ENCODE results near the gene GABBR1.
A peak's percentile ranks its signal among the peaks of the same experiment; 100 is the strongest.

GABBR1 gene

DNA sequence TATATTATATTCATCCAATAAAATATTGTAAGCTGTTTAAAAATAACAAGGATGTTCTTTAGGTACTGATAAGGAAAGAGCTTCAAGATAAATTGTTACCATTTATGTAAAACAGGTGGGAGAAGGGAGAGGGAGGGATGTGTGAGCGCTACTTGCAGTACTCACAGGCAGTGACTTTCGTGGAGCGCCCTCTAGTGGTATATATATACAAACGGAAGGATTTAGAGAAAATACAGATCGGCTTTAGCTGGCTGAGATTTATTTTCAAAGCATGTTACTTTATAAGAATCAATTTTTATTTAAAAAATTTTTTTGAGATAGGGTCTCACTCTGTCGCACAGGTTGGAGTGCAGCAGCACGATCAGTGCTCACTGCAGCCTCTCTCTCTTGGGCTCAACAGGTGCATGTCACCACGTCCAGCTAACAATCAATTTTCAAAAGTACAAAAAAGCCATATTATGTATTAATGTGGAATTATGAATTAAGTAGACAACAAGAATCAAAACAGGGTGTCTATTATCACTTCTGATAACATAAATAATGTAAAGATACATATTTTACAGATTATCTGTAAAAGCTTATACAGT is 20.6 kb upstream of the GABBR1 start:
- peak; percentile 64 for DNase-seq (ENCODE audit: low spot score)

DNA sequence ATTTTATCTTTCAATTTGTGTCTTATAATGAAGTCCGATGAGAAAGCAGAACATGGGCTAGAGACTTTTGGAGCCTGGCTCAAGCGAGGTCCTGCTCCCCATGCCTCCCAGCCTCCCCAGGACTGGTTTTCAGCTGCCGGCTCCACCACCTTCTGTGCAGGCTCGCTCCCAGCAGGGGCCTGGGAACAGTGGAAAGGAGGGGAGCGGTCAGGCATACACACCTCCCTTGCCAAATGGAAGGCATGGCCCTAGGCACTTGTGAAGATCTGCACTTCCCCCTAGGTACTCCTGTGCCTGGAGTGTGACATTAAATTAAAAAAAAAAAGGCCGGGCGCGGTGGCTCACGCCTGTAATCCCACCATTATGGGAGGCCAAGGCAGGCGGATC is 19.2 kb upstream of the GABBR1 start:
- no peak for DNase-seq (ENCODE audit: low spot score)

DNA sequence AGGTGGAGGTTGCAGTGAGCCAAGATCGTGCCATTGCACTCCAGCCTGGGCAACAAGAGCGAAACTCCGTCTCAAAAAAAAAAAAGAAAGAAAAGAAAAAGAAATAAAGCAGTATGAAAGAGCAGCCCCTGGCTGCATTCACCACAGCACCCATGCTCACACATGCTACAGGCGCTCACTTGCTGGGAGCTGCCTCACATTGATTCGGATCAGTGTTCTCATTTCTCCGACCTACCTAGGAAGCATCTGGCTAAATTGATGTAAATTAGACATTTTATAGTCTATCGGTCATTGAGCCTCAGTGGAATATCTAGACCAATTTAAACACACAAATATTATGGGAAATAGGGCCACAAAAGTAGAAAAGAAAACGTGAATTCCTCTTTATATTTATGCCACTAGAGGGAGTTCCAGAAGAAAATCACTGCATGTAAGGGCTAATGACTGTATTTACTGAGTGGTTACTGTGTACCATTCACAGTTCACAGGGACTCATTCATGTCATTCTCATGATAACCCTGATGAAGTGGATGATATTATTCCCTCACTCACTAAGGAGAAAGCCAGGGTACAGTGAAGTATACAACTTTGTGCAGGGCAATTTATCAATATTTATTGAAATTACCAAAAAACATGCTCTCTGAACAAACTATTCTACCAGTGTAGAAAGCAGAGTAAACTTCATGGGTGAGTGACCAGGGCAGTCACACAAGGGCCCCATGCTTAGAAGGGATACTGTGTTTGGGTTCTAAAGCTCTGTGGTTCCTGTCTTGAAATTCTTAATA is 18.6 kb upstream of the GABBR1 start:
- DNase-seq (ENCODE audit: low spot score): no peak

DNA sequence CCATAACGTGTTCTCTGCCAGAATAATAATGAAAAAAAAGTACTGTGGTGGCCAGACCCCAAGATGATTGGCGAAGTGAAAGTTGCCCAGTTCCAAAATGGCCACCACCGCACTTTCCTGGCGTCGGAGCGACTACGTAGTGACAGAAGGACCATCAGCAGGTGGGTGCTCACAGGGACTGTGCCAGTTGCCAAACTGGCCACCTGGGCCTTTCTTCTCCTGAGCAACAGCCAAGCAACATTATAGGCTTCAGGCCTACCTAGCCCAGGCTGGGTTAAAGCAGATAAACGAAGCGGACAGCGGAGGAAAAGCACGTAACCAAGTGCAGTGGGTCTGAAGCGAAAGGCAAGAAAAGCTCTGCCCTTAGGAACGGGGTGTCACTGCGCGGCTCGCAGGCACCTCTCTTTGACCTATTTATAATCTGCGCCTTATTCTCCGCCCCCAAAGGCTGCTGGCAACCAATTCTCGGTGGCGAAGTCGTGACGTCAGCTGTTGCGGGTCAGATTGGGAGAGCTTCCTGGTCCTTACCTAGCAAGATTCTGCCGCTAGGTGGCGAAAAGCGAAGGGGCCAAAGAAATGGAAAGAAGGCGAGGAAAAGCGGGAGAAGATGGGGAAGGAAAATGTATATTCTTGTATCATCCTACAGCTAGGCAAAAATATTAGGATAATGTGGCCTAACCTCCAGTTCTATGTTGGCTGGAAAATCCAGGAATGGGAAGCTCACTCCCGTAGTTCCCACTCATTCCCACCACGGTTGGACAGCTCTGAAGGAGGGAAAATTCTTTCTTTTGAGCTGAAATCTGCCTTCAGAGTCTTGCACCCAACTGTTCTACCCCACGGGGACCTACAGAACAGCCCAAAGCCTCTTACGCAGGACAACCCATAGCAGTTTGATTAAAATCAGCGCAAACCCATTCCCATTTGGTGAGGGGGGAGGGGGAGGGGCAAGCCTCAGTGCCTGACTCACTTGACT is 17.0 kb upstream of the GABBR1 start:
- peak; percentile 94 for DNase-seq (ENCODE audit: low spot score)

DNA sequence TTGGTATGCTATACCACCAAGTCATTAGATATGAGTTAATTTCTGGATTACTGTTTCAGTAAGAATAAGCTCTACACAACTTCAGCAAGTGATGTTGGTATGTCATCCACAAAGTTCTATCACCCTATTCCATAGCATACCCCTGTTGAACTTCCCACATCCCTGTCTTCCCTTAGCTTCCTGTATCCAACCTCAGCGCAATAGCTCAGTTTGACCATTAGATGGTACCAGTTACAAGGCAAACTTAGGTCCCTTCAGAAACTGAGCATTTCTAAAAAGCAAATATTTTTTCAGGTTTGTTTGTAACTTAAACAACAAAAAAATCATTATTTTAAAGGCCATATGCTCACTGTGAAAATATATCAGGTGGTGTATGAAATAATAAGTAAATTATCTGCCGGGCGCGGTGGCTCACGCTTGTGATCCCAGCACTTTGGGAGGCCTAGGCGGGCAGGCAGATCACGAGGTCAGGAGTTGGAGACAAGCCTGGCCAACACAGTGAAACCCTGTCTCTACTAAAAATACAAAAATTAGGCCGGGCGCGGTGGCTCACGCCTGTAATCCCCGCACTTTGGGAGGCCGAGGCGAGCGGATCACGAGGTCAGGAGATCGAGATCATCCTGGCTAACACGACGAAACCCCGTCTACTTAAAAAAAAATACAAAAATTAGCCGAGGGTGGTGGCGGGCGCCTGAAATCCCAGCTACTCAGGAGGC is 15.1 kb upstream of the GABBR1 start:
- DNase-seq (ENCODE audit: low spot score): no peak

DNA sequence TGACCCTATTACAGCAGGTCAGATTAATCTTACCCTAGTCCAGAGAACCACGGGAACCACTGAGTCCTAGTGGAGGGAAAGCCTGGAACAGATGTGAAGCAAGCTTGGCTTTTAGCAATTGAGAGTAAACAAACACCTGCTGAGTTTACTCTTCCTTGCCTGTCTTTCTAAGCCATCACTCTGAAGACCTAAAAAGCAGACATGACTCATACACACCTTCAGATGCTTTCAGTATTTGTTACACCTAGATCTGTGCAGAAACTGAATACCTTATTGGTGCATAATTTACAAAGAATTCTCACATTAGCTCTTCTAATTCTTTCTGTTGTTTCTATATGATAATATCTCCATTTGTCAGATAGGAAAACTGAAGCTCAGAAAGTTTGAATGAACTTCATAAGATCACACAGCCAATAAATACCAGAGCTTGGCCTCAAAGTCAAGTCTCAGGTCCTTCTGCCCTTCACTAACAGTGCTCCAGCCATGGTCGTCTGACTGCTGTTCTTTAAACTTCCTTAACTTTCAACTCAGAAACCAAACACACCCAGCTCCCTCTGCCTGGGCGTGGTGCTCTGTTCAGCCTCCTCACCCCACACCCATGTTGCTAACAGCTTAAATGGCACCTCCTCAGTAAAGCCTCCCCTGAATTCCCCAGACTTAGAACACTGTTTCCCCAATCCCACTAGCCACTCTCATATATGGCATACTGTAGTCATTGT is 8.6 kb upstream of the GABBR1 start:
- no peak for DNase-seq (ENCODE audit: low spot score)

DNA sequence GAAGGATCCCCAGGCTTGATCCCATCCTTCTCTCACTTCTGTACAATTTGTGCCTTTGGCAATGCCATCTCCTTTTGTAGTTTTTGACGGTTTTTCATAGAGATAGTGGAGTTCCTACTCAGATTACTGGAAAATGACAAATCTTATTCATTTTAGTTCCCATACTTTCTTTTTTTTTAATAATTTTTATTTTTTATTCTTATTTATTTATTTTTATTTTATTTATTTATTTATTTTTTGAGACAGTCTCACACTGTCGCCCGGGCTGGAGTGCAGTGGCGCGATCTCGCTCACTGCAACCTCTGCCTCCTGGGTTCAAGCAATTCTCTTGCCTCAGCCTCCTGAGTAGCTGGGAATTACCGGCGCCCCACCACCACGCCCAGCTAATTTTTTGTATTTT is 4.3 kb upstream of the GABBR1 start:
- DNase-seq (ENCODE audit: low spot score): no peak

DNA sequence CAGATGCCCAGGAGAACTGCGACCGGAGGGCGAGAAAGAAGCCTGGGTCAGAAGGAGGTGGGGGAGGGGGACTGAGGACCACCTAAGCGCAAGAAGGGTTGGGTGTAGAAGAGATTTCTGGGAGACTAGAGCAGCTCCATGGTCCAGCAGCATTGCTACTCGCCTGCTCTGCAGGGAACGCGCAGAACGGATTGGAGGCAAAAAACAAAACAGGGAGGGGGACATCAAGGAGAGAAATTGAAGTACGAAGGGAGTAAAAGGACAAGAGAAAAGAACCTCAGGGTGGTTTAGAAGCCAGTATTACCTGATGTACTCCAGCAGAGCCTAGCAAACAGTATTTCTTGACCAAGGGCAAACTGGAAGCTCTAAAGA is 537 bp upstream of the GABBR1 start:
- DNase-seq (ENCODE audit: low spot score): no peak

DNA sequence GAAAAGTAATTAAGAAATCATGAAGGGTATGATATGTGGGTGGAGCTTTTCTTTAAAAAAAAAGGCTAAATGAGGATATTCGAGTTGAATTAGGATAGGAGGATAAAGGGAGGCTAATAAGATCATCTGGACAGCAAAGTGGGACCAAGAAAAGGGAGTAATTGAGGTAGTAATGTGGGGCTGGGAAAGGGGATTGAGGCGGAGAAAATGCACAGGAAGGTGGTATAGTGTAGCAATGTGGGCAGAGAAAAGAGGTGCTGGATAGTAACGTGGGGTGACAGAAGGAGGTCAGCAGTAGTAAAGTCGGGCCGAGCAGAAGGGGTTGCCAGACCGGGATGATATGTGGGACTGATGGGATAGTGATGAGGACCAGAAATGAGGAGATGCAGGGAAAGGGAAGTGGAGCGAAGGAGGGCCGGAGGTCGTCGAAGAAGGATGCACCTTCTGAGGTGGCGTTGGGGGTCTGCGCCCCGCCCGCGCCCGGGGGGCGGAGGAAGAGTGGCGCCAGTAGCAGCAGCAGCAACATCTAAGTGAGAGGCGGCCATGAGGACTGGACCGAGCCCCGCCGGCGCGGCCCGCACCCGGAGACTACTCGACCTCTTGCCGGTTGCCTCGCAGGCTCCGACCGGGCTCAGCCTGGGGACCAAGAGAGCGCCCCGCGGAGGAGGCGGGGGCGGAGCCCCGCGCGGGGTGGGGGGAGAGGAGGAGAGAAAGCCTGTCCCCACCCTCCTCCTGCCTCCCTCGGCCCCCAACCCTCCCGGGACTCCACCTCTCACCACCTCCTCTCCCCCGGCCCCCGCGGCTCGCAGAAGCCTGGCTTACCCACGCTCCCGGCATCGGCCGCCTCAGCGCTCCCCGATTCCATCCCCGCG is 887 bp downstream of the GABBR1 start:
- DNase-seq (ENCODE audit: low spot score): peak; percentile 79

DNA sequence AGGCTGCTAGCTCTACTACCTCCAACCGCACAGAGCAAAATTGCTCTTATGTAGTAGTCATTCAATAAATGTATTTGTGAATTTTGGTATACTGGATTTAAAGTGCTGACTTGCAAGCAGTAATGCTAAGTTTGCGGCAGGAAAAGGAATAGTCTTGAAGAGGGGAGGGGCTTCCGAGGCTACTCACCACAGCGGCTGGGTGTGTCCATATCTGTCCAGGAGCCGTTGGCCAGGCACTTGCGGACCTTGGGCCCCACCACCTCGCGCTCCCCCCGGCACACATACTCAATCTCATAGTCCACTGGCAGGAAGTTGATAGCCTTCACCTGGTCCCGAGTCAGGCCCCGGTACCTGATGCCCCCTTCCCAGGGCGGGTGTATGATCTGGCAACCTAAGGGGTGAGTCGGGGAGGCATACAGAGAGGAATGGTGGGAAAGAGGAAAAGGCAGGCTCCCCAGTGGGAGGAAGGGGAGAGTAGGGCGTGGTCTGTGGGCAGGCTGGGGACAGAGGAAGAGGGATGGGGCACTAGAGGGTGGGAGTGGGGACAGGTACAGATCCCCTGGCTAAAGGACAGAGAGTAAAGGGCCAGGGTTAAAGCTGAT is 1.7 kb downstream of the GABBR1 start:
- DNase-seq (ENCODE audit: low spot score): no peak

DNA sequence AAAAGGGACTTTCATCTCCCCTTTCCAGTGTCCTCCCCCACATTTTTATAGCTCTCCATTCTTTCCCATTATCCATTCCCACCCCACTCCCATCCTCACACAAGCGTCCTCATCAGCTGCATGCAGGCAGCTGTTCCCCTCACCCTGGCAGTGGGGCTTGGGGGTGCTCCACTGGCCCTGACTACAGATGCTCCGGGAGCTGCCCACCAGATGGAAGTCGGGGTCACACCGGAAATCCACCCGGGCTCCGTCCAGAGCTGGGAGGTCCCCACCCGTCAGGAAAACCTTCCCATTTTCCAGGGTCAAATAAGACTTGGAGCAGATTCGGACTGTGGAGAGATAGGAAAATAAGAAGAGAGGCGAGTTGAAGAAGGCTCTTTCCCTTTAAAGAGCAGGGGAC is 2.7 kb downstream of the GABBR1 start:
- no peak for DNase-seq (ENCODE audit: low spot score)

DNA sequence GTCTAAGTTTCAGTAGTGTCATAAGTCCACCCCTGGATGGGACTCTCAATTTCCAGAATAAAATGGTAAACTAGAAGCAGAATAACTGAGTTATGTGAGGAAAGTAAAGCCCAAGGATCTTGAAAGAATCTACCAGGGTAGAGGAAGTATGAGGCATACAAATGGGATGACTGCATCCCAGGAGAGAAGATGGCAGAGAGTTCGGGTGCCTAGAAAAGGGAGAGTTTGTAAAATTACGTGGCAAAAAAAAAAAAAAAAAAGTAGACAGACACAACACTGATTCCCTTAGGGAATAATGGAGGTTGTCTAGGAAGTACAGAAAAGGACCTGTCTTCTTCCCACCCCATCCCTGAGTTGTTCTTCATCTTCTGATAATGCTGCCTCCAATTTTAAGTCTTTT is 3.4 kb downstream of the GABBR1 start:
- no peak for DNase-seq (ENCODE audit: low spot score)

DNA sequence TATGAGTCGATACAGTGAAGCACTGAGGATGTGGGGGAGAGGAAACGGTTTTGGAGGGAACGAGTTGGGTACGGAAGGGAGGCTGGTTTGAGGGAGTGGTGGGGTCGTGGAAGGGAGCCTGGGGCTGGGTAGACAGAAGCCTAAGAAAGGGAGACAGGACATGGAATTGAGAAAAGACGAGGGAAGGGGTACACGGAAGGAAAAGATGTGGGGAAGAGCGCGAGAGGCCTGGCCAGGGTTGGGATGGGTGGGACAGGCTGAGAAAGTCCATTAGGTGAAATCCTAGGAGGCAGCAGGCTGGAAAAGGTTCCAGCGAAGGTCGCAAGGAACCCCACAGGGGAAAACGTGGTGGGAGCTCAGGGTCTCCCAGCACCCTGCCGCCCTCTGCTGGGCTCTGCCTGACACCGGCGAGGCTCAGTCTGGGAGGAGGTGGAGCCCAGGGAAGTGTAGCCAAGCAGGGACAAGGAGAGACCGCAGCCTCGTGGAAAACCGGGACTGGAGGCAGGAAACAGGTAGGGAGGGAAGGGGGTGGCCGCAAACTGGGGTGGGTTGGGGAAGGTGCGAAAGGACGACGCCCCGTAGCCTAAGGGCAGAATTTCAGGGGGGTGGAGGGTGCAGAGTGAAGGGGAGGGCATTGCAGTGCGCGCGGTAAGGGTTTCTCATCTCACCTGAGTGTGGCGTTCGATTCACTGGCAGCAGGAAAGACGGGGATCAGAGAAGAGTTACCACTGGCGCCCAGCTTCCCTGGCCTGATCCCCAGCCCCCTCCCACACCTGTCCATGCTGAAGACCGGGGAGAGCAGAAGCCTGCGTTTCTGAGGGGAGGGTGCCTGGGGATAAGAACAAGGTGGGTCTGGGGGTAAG is 4.3 kb downstream of the GABBR1 start:
- DNase-seq (ENCODE audit: low spot score): peak; percentile 89

DNA sequence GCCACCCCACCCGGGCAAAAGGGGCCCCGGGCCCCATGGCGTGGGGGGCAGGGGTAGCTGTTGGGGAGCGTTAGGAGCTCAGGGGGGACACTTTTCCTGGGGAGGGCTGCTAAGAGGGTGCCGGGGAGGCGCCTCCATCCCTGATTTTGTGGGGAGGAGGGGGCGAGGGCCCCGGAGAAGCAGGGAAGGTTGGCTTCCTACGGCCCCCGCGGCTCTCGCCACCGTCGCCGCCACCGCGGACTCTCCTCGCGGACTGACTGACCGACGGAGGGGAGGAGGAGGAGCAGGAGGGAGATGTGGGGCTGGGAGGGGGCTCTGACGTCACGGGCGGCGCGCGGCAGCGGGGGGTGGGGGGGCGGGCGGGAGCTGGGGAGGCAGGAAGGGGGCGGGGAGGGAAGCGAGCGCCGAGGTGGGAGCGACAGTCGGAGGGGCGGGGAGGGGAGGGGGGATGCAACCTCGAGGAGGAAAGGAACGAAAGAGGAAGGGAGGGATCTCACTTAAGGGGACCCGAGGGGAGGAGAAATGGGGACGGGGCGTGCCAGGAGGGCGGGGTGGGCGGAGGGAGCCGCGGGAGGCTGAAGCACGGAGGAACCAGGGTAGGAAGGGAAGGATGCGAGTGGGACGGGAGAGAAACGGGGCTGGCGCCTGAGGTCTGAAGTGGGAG is 5.1 kb downstream of the GABBR1 start:
- DNase-seq (ENCODE audit: low spot score): peak; percentile 70

DNA sequence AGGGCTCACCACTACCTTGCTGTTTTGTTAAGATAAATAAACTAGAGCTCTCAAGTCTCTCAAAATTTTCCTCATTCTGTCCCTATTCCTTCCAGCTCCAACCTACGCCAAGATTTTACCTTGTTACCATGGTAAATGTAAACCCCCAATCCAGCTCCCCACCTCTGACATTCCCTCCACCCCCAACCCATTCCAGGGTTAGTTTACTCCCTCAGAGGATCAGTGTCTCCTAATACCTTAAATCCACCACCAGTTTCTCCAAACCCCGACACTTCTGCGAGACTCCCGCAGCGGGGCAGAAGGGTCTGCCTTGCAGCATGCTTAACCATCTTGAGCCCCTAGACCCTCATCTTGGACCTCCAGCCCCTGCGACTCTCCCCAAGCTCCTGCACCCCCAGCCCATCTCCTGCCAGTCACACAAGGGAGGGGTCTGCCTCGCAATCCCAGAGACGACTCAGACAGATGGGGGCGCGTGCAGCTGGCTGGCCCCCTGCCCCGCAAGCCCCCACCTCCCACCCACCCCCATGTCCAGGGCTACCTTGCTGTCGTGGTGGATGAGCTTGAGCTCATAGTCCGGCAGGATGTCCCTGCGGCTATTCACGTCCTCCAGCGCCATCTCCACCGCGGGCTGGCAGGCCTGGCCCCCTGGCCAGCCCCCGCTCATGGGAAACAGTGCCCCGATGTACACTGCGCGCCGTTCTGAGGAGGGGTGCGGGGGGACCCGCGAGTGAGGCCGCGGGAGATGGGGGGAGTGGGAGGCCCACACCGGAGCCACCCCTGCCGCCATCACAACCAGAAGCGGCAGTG is 5.8 kb downstream of the GABBR1 start:
- DNase-seq (ENCODE audit: low spot score): no peak

DNA sequence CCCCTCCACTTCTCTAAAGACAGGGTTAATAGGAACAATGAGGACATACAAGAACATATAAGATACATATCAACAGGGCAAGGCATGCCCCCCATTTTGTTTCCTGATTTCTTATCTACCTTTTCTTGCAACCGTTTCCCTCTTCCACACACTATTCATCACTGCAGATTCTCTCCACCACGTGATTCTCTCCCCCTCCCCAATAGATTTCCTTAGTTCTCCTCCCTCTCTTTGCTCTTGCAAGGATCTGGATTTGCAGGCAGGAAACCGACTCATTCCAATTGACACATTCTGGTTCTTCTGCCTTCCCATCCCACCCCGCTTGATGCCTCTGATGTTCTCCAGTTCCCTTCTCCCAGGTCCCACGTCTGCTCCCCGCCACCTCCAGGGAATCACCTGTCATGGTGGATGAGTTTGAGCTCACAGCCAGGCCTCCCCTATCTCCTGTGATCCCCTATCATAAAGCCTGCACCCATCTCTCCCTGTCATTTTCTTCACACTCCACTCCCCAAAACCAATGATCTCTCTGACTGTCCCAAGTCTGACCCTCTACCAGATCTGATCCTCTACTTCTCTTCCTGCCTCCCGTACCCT is 7.5 kb downstream of the GABBR1 start:
- DNase-seq (ENCODE audit: low spot score): no peak

DNA sequence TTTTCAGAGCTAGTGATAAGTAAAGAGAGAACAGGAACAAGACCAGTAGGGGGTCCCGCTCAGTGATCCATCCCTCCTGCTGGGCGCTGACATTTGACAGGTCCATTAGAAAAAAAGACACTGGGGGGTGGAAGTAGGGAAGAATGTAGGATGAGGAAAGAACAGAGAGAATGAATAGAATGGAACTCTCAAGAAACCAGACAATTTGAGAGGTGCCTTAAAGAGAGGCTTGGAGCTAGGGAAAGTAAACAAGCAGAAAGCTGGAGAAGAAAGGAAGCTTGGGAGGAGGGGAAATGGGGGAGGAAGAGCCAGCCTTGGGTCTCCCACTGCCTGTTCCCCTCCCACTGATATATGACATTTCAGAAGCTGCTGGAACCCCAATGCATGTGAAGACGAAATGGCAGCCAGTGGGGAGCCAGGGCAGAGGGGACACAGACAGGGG is 8.4 kb downstream of the GABBR1 start:
- DNase-seq (ENCODE audit: low spot score): no peak

Measured in D341Med (cell line).